HepG2 (cell line): ENCODE results near the gene EPHX1. TPM values are rescaled to one million over a fixed set of nuclear protein-coding genes. Genes with fewer than 3 reads are reported as not detected.
A peak's percentile ranks its signal among the peaks of the same experiment; 100 is the strongest.

Experiments
- CREB3 ChIP-seq: sonication (generic); formaldehyde crosslinking; IDR thresholded peaks from 2 replicates; pipeline ENCODE4 v1.5.0; 2020; ENCODE audit warnings: missing genetic modification reagents
- HNF4A ChIP-seq: sonication (generic); formaldehyde crosslinking; IDR thresholded peaks from 2 replicates; pipeline ENCODE4 v1.4.0; 2020; ENCODE audit warnings: missing genetic modification reagents
- PPARG ChIP-seq: conservative IDR thresholded peaks from 2 replicates; pipeline ENCODE4 v1.6.1; 2016; ENCODE audit warnings: missing biosample characterization, missing genetic modification reagents
- RAD21 ChIP-seq: fragments of 450-650 bp; formaldehyde crosslinking; IDR thresholded peaks from 2 replicates; pipeline ENCODE4 v1.5.0; 2020; ENCODE audit warnings: mild to moderate bottlenecking
- SALL1 ChIP-seq: sonication (generic); formaldehyde crosslinking; IDR thresholded peaks from 2 replicates; pipeline ENCODE4 v1.8.0; 2022; ENCODE audit warnings: mild to moderate bottlenecking, missing genetic modification reagents
- SP2 ChIP-seq: sonication (generic); formaldehyde crosslinking; IDR thresholded peaks from 2 replicates; pipeline ENCODE4 v1.5.1; 2020; ENCODE audit warnings: mild to moderate bottlenecking, missing genetic modification reagents
- TBP ChIP-seq: sonication (generic); formaldehyde crosslinking; IDR thresholded peaks from 2 replicates; pipeline ENCODE4 v1.5.0; 2020; ENCODE audit warnings: missing genetic modification reagents
- YEATS4 ChIP-seq: sonication (generic); formaldehyde crosslinking; IDR thresholded peaks from 2 replicates; pipeline ENCODE4 v1.4.0; 2020; ENCODE audit warnings: missing genetic modification reagents, borderline replicate concordance
- ZBTB1 ChIP-seq: sonication (generic); formaldehyde crosslinking; IDR thresholded peaks from 2 replicates; pipeline ENCODE4 v1.4.0; 2020; ENCODE audit warnings: missing genetic modification reagents, borderline replicate concordance
- ZBTB2 ChIP-seq: sonication (generic); formaldehyde crosslinking; IDR thresholded peaks from 2 replicates; pipeline ENCODE4 v1.8.0; 2022; ENCODE audit warnings: low read depth, missing genetic modification reagents
- ZNF468 ChIP-seq: sonication (generic); formaldehyde crosslinking; IDR thresholded peaks from 2 replicates; pipeline ENCODE4 v1.8.0; 2022; ENCODE audit warnings: mild to moderate bottlenecking, moderate library complexity, missing genetic modification reagents
- ZNF629 ChIP-seq: sonication (generic); formaldehyde crosslinking; conservative IDR thresholded peaks from 2 replicates; pipeline ENCODE4 v1.5.0; 2020; ENCODE audit warnings: missing genetic modification reagents
- ZNF646 ChIP-seq: sonication (generic); formaldehyde crosslinking; IDR thresholded peaks from 2 replicates; pipeline ENCODE4 v1.9.0; 2021; ENCODE audit warnings: mild to moderate bottlenecking, missing genetic modification reagents
- ZNF670 ChIP-seq: sonication (generic); formaldehyde crosslinking; IDR thresholded peaks from 2 replicates; pipeline ENCODE4 v1.8.0; 2022; ENCODE audit warnings: mild to moderate bottlenecking, missing genetic modification reagents, borderline replicate concordance
- polyA plus RNA-seq, 8 experiments: library from polyadenylated mRNA; depleted of rRNA in 3 of 8; stranded (reverse) in 7 of 8; unstranded in 1 of 8; fragments of >200 nt; fragmentation: Illumina TruSeq in 4 of 8; extraction: Trizol in 4 of 8; gene quantifications; 2 replicates each; pipeline versions ENCODE4 v1.2.1 to v1.2.3, GENCODE V29; 2011 to 2016; ENCODE audit warnings: low read depth in 4 of 8, missing spikeins in 1 of 8, mixed read lengths in 1 of 8; ENCODE audit not compliant: insufficient read depth in 1 of 8
- total RNA-seq, 5 experiments: library from RNA; depleted of rRNA; stranded (reverse); fragments of >200 nt; fragmentation: Illumina TruSeq; extraction: Trizol; gene quantifications; 2 replicates each; pipeline ENCODE4 v1.2.3, GENCODE V29; 2016; ENCODE audit warnings: low read depth in 1 of 5

Gene EPHX1
- total and polyA plus RNA-seq, 2 of the 13 experiments (the other 11 are each of a cell fraction or from before 2014, with no cell fraction given), result 27.7 to 36.5 TPM

GRCh38 chr1:225765982-225766674 is 43.8 kb upstream of the EPHX1 start (continued):
- TF ChIP-seq YEATS4 (0 out of 2 replicates have a peak, but pooled peaks have one; percentile 16), PPARG (CRISPR knock-in tag) (no peak), ZBTB1 (CRISPR knock-in tag) (no peak), RAD21 (CRISPR knock-in tag) (no peak), ZNF629 (CRISPR knock-in tag) (peak; percentile 77), ZNF468 (CRISPR knock-in tag) (no peak), ZNF646 (CRISPR knock-in tag) (no peak), ZNF670 (CRISPR knock-in tag) (no peak), SP2 (CRISPR knock-in tag) (no peak), TBP (no peak), SALL1 (CRISPR knock-in tag) (0 out of 2 replicates have a peak, but pooled peaks have one; percentile 14), CREB3 (CRISPR knock-in tag) (no peak), HNF4A (0 out of 2 replicates have a peak, but pooled peaks have one; percentile 14), ZBTB2 (CRISPR knock-in tag) (no peak)
